GM11168 (cell line): ENCODE measurements around the gene TRAF1.

Experiments
- in situ Hi-C: fragments of 300-500 bp; cut with MboI; formaldehyde crosslinking; loops from one replicate; pipeline ENCODE4 v1.12.0; 2022; ENCODE audit warnings: low sequenced_read_pairs; ENCODE audit not compliant: unreplicated experiment

TRAF1 gene

GRCh38 chr9:120941046-120941770 is 14.6 kb upstream of the TRAF1 start:
- in situ Hi-C loops: no loop called here

DNA sequence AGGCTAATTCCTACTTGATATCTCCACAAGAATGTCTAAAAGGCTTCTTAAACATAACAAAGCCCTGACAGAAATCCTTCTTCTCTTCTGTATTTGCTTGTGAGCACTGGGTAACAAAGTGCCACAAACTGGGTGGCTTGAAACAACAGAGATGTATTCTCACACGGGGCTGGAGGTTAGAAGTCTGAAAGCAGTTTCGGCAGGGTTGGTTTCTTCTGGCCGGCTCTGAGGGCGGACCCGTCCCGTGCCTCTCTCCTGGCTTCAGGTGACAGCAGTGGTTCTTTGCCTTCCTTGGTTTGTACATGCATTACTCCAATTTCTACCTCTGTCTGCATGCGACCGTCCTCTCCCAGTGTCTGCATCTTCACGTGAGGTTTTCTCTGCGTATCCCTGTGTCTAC is 14.0 kb upstream of the TRAF1 start:
- in situ Hi-C loops: no loop called here

GRCh38 chr9:120938851-120939250 is 12.3 kb upstream of the TRAF1 start:
- in situ Hi-C loops: no loop called here

- in situ Hi-C loops: no loop called here
Measured at GRCh38 chr9:120937596-120937995, 11.0 kb upstream of the TRAF1 start.

DNA sequence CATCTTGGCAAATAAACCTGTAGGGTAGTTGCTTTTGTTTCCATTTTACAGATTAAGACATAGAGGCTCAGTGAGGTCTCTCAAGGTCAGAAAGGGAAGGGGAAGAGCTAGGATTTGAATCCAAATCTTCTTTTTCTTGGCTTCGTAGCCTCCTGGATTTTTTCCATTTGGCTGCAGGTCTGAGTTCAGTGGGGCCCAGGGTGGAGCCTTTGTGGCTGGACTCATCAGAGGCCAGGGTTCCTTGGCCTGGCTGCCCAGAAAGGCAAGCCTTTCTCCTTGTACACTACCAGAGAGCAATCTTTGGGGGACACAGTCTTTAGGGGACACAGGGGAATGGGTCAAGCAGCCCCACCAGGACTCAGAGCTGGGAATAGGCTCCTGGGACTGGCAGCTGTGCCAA is 10.5 kb upstream of the TRAF1 start:
- in situ Hi-C loops: no loop called here

DNA sequence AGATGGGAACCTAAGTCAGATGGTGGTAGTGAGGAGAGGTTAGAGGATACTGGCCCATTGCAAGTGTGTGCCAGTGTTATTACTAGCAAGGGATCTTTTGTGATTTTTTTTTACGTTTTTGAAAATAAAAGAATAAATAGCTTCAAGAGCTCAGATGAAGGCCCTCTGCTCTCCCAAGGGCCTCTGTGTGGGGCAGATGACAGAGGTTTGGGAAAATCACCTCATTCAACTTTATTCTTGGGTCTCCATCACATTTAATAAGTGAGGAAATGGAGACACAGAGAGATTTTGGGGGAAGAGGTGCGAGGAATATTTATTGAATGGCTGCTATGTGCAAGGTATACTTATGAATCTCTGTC is 10.1 kb upstream of the TRAF1 start:
- in situ Hi-C loops: no loop called here

- in situ Hi-C loops: no loop called here
Measured at GRCh38 chr9:120936011-120936763, 9.6 kb upstream of the TRAF1 start.

GRCh38 chr9:120935383-120935857 is 8.8 kb upstream of the TRAF1 start:
- in situ Hi-C loops: no loop called here

- in situ Hi-C loops: no loop called here
Measured at GRCh38 chr9:120934281-120934680, 7.7 kb upstream of the TRAF1 start.

DNA sequence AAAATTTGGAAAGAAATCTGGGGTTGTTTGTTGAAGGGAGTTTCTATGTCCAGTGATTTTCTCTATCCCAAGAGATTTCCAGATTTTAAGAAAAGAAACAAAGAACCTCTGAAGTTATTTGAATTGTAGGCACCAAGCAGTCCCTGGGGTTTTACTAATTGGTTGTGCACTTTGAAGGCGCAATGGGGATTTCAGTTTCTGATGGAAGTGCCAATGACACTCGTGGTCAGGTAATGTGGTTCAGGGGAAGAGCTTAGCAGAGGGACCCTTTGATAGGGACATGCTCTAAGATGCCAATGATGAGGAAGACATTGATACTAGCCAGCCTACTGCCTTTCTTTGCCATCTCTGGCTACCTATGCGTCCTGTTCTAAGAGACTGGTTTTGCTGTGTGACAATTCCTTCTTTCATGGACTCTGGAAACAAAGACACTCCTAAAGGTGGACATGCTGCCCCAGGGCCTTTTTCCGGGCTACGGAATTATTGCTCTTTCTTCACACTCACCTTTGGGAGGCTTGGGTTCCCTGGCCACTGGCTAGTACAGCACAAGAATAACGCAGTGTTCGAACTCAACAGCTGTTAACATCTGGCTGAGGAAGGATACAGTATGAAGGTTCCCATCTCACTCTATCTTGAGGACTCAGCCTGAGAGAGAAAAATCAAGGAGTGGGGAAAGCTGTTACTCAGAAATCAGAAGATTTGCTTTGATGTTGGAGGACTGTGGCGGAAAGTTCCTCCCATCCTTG is 6.9 kb upstream of the TRAF1 start:
- in situ Hi-C loops: no loop called here

DNA sequence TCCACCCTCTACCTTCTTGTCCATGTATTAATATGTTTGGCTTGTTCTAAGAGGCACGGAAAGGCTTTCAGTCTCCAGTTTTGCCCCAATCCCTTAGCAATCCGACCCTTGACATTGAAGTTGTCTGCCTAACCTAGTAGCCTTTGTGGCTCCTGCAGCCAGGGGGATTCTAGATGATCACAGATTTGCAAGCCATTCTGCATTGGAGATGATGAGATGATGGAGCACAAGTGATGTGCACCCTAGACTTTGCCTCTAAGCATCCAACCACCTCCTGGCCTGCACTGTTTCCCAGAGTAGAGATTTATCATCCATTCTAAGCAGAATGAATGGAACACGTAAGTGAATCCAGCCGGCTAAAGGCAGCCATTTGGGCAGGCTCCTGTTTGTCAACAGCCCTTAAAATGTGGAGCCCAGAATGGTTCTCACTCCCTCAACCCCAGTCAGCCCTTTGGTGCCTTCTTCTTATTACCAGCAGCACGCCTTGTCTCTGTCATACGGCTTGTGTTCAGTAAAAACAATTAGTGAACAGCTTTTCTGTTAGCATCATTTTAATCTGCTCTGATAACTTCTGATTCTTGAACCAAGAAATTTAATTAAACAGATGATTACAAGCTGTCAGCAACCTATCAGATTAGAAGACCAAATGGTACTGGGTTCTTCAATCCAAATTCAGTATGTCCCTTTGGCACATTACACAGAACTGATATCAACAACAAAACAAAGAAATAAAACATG is 5.7 kb upstream of the TRAF1 start:
- in situ Hi-C loops: no loop called here

DNA sequence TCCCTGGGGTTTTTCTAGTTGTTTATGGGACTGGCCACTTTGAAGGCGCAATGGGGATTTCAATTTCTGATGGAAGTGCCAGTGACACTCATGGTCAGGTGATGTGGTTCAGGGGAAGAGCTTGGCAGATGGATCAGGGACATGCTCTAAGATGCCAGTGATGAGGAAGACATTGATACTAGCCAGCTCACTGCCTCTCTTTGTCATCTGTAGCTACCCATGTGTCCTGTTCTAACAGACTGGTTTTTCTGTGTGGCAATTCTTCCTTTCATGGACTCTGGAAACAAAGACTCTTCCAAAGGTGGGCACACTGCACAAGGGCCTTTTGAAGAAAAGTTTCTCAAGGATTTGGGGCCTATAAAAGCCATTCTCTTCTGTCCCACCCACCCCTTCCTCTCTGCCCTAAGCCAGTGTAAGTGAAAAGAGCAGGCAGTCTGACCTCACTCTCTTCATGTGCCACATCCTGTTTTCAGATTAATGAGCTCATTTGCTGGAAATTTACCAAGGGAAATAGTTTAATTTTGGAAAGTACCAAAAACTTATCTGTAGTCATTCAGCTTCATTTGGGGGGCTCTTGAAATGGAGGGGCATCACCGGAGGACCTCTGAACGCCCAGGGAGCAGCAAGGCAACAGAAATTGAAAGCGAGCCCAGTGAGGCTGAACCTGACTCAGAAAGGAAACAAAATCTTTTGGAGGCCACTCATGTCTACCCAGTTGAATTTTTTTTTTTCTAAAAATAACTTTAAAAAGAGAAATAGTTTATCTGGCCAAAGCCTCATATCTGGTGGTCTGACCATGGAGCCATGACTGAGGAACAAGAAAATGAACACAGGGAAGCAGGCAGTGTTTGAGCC is 4.9 kb upstream of the TRAF1 start:
- in situ Hi-C loops: no loop called here

- in situ Hi-C loops: no loop called here
Measured at GRCh38 chr9:120929229-120929791, 2.7 kb upstream of the TRAF1 start.

DNA sequence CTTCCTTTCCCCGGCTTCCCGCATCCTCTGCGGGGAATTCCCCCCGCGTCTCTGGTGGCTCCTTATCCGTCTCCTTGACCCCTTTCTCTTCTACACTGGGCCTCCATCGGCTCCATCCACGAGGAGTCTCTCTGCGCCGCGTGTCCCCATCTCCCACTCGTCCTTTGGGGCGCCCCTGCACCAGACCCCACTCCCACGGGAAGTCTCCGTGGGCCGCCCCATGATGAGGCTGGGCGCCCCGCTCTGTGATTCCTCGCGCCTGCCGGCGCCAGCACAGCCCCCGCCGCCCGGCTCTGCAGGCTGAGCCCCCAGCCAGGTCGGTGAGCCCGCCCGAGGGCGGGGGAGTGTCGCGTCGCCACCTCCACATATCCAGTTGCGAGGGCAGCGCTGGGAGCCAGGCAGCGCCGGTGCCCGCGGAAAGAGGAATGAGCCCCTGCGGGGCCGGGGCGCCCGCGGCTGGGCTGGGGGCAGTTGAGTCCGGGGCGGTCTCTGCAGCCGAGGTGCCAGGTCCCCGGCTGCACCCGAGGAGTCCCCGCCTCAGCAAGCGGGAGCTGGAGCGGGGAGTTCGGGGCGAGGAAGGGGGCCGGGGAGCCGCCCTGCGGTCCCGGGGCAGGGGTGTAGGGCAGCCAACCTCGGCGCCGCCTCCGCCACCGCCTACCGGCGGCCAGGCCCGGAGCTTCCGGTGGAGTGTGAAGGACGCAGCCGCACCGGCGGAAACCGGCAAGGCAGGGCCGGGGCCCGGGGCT is 2.1 kb upstream of the TRAF1 start:
- in situ Hi-C loops: no loop called here

GRCh38 chr9:120928015-120928482 is 1.5 kb upstream of the TRAF1 start:
- in situ Hi-C loops: no loop called here

DNA sequence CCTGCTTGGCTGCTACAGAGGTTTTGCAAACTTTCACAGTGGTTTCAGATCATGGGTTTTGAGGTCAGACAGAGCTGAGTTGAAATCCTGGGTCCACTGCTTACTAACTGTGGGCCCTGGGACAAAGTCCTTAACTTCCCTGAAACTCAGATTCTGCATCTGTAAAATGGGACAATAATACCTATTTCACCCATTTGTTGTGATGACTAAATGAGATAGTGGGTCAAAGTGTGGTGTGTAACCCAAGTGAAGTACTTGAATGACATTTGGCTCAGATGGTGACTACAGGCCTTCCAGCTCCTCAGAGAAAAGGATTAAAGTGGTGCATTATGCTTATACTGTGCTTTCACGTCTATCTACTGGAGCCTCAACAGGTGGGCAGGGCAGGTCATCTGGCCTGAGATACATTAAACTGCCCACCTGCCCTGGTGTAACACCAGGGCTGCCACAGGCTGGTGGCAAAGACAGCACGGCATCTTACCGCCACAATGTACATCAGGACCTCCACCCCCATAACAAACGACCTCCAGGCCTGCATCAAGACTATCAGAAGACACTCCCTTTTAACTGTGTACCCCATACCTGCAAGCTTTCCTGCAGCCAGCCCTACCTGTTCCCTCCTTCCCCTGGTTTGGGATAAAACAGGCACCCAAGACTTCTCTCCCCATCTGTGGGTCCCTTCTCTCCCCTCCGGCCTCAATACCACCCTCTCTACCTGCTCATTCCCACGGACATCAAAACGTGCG is 846 bp upstream of the TRAF1 start:
- in situ Hi-C loops: no loop called here

DNA sequence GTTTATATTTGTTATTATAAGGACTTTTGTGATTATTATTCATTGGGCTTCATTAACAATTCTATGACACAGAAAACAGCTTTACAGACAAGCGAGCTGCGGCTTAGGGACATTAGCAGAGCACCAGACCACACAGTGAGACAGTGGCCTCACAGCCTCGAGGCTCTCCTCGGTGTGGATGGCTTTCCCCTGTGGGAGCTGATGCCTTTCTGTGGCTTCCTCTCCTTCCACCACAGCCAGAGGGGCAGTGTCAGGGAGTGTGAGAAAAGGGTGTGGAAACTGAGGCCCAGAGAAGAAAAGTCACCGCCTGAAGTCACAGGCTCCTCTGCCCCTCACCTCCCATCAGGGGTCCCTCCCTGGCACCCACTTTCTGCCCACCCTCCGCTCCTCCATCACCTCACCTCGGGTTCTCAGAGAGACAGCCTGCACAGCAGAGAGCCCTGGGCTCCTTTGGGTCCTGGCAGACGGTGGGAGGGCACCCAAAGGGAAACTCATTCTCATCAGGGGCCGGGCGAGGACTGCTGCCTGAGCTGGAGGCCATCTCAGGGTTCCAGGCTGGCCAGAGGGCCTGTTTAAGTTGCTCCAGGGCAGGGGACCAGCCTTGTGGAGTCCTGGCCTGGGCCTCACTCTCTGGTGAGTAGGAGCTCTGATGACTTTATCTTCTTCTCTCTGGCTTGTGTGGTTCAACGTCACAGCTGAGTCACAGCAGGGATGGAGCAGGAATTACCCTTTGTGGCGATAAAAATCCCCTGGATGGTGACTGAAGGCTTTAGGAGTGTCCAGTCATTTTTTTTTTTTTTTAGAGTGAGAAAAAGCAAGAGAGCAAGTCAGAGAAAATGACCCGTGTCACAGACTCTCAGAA is 830 bp downstream of the TRAF1 start:
- in situ Hi-C loops: no loop called here
